Upper lobe of left lung (tissue), 4 donors: ENCODE measurements around the gene CNEP1R1.
"Not testable (repeated sequence)": the region's sequence is repeated elsewhere in the genome, so short reads cannot be mapped to it uniquely, and the experiment has no call there.

ENCODE experiments used
- EP300 ChIP-seq, 4 donors: sonication (generic); formaldehyde crosslinking; IDR thresholded peaks; one replicate each; pipeline ENCODE4 v1.5.1; 2017; ENCODE audit warnings: antibody characterized with exemption in 4 of 4, control low read depth in 2 of 4
- POLR2A ChIP-seq, 4 donors: fragments of 450-650 bp; IDR thresholded peaks; one replicate each; pipeline ENCODE4 v1.5.1; 2016 to 2017; ENCODE audit warnings: antibody characterized with exemption in 4 of 4, mild to moderate bottlenecking in 2 of 4
- POLR2AphosphoS5 ChIP-seq, 2 donors: sonication (generic); formaldehyde crosslinking; IDR thresholded peaks; one replicate each; pipeline ENCODE4 v1.5.1; 2017; ENCODE audit warnings: antibody characterized with exemption in 2 of 2
- TF ChIP-seq, protein P1 (sequence below), 6 experiments: fragments of 450-650 bp in 4 of 6; fragments of 200-600 bp in 2 of 6; sonication (generic) in 2 of 6; IDR thresholded peaks; one replicate each; pipeline ENCODE4 v1.5.1; 2016 to 2019; ENCODE audit warnings: antibody characterized with exemption in 6 of 6

DNA sequence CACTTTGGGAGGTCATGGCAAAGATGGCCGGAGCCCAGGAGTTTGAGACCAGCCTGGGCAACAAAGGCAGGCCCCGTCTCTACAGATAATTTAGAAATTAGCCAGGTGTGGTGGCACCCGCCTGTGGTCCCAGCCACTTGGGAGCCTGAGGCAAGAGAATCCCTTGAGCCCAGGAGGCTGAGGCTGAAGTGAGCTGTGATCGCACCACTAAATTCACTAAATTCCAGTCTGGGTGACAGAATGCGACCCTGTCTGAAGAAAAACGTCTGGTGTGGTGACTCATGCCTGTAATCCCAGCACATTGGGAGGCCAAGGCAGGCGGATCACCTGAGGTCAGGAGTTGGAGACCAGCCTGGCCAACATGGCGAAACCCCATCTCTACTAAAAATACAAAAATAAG, 10.8 kb upstream of the CNEP1R1 start:
- TF ChIP-seq, protein P1, sequence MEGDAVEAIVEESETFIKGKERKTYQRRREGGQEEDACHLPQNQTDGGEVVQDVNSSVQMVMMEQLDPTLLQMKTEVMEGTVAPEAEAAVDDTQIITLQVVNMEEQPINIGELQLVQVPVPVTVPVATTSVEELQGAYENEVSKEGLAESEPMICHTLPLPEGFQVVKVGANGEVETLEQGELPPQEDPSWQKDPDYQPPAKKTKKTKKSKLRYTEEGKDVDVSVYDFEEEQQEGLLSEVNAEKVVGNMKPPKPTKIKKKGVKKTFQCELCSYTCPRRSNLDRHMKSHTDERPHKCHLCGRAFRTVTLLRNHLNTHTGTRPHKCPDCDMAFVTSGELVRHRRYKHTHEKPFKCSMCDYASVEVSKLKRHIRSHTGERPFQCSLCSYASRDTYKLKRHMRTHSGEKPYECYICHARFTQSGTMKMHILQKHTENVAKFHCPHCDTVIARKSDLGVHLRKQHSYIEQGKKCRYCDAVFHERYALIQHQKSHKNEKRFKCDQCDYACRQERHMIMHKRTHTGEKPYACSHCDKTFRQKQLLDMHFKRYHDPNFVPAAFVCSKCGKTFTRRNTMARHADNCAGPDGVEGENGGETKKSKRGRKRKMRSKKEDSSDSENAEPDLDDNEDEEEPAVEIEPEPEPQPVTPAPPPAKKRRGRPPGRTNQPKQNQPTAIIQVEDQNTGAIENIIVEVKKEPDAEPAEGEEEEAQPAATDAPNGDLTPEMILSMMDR (IDR thresholded peaks at IDR 0.05): not testable (repeated sequence)
- TF ChIP-seq POLR2A, POLR2AphosphoS5, EP300 (IDR thresholded peaks at IDR 0.05): not testable (repeated sequence)
